HL-60 (cell line): ENCODE results near the gene CENPP.

Experiments used
- DNase-seq, 2 experiments: peaks; one replicate each; pipeline ENCODE4 v3.0.0-alpha.2; 2010 to 2020; ENCODE audit warnings: low read depth in 1 of 2, low spot score in 1 of 2
- H3K27ac ChIP-seq: fragments of 250-450 bp; sonication (Bioruptor Pico); replicated peaks from 2 replicates; pipeline ENCODE4 v1.5.1; 2020; ENCODE audit warnings: mild to moderate bottlenecking, moderate library complexity
- H3K27me3 ChIP-seq: fragments of 250-450 bp; sonication (Bioruptor Pico); 2 replicates; pipeline ENCODE4 v1.5.1; 2021; ENCODE audit warnings: mild to moderate bottlenecking, moderate library complexity; ENCODE audit not compliant: insufficient read depth, poor library complexity, severe bottlenecking
- H3K4me3 ChIP-seq: replicated peaks from 2 replicates; pipeline ENCODE4 v1.5.1; 2011; ENCODE audit warnings: mild to moderate bottlenecking, control low read depth, low read length; ENCODE audit not compliant: insufficient read depth
- CTCF ChIP-seq: IDR thresholded peaks from one replicate; pipeline ENCODE4 v1.5.1; 2011; ENCODE audit warnings: low read length, control low read depth, inconsistent platforms; ENCODE audit not compliant: insufficient read depth
- GABPA ChIP-seq: IDR thresholded peaks from 2 replicates; pipeline ENCODE4 v1.6.1; 2012; ENCODE audit warnings: low read depth
- POLR2AphosphoS5 ChIP-seq: IDR thresholded peaks from 2 replicates; pipeline ENCODE4 v1.6.1; 2012; ENCODE audit warnings: low read depth
- REST ChIP-seq: IDR thresholded peaks from 2 replicates; pipeline ENCODE4 v1.6.1; 2012; ENCODE audit warnings: low read depth; ENCODE audit not compliant: insufficient replicate concordance
- SPI1 ChIP-seq: IDR thresholded peaks from 2 replicates; pipeline ENCODE4 v1.6.1; 2012; ENCODE audit warnings: low read depth, mild to moderate bottlenecking, borderline replicate concordance

The CENPP gene

DNA sequence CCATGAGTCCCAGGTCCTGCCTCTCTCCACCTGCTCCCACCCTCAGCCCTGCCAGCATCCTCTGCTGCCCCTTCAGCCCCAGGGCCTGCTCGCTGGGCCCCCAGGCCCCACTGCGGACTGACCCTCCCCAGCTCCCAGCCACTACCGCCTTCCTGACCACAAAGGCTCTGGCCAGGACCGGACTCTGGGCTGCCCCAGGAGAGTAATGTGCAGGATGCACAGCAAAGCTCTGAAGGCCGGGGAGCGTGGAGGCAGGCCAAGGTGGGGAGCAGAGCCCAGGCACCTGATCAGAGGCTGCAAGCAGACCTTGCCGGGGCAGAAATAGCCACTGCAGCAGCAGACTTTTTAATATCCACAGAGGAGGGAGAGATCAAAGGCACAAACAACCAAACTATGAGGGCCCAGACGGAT lies 316.3 kb downstream of the CENPP start:
- TF ChIP-seq POLR2AphosphoS5: no peak
- no peak for TF ChIP-seq SPI1
- no peak for TF ChIP-seq REST
- TF ChIP-seq CTCF: no peak
- no peak for TF ChIP-seq GABPA
- no peak overlapping the region for H3K4me3 ChIP-seq
- DNase-seq: no peak
- H3K27me3 ChIP-seq: no peaks in the 10 kb centered on the region
- no peak overlapping the region for H3K27ac ChIP-seq

GRCh38 chr9:92642564-92642963 lies 316.8 kb downstream of the CENPP start:
- TF ChIP-seq REST (no peak), CTCF (no peak), SPI1 (no peak), GABPA (no peak), POLR2AphosphoS5 (no peak)
- DNase-seq: no peak
- no peak overlapping the region for H3K27ac ChIP-seq
- H3K27me3 ChIP-seq: no peaks in the 10 kb centered on the region
- no peak overlapping the region for H3K4me3 ChIP-seq

GRCh38 chr9:92644278-92644677 lies 318.5 kb downstream of the CENPP start:
- Histone ChIP-seq H3K27ac (no peak overlapping the region), H3K4me3 (no peak overlapping the region), H3K27me3 (no peaks in the 10 kb centered on the region)
- no peak for DNase-seq
- TF ChIP-seq REST (no peak), POLR2AphosphoS5 (no peak), GABPA (no peak), SPI1 (no peak), CTCF (no peak)
